ENCODE results near the gene ZCCHC14.
"Not testable (repeated sequence)": the region's sequence is repeated elsewhere in the genome, so short reads cannot be mapped to it uniquely, and the experiment has no call there.

The ZCCHC14 gene

DNA sequence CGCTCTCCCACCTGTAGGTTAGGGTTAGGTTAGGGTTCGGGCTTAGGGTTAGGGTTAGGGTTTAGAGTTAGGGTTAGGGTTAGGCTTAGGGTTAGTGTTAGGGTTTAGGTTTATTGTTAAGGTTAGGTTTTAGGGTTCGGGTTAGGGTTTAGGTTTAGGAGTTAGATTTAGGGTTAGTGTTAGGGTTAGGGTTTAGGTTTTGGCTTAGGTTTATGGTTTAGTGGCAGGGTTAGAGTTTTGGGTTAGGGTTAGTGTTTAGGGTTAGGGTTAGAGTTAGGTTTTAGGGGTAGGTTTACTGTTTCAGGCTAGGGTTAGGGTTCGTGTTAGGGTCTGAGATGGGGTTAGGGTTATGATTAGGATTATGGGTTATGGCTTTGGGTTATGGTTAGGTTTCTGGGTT is 31.6 kb upstream of the ZCCHC14 start:
- DNase-seq (ENCODE audit: low spot score), result no peak

DNA sequence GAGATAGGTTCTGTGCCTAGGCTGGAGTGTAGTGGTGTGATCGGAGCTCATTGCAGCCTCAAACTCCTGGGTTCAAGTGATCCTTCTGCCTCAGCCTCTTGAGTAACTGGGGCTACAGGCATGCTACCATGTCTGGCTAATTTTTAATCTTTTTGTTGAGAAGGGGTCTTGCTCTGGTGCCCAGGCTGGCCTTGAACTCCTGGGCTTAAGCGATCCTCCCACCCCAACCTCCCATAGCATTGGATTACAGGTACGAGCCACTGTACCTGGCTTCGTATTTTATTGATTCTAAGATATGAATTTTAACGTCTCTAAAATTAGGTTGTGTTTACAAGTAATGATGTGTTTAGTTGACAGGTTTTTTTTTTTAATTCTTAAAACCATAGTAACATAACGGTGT is 30.8 kb upstream of the ZCCHC14 start:
- not testable (repeated sequence) for DNase-seq (ENCODE audit: low spot score)

DNA sequence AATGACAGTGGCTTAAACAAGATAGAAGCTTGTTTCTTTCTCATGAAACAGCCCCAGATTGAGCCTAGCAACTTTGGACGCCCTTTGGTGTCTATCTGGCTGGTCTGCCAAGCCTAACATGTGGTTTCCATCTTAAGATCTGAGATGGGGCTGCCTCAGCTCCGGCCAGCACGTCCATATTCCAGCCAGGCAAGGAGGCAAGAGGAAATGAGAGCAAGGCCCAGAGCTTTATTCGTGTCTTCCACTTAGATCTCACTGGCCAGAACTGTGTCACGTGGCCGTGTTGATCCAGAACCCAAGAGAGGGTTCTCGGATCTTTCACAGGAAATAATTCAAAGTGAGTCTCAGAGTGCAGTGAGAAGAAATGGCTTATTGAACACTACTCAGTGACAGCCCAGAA is 28.9 kb upstream of the ZCCHC14 start:
- DNase-seq (ENCODE audit: low spot score), result not testable (repeated sequence)

- DNase-seq (ENCODE audit: low spot score), result not testable (repeated sequence)
Observed at GRCh38 chr16:87519170-87519569, 26.3 kb upstream of the ZCCHC14 start.

- DNase-seq (ENCODE audit: low spot score), result not testable (repeated sequence)
Observed at GRCh38 chr16:87518430-87519051, 25.7 kb upstream of the ZCCHC14 start.

- DNase-seq (ENCODE audit: low spot score), result not testable (repeated sequence)
Observed at GRCh38 chr16:87517610-87518429, 25.0 kb upstream of the ZCCHC14 start.

DNA sequence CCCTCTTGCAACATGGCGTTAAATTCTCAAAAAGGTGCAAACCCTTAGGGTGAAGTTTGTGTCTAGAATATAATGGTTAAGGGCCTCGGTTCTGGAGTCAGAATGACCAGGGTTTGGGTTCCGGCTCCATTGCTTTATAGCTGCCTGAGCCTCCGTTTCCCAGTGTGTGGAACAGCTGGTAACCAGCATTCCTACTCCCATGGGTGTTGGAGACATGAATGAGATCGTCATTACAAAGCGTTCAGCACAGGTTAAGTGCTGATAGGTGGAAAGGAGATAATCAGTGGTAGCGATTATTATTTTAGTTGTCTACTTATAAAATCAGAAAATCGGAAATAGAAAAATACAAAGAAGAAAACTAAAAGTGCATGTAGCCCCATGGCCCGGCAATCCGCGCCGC is 23.5 kb upstream of the ZCCHC14 start:
- DNase-seq (ENCODE audit: low spot score), result no peak

GRCh38 chr16:87515475-87516330 is 22.9 kb upstream of the ZCCHC14 start:
- DNase-seq (ENCODE audit: low spot score), result no peak

GRCh38 chr16:87509778-87510177 is 17.0 kb upstream of the ZCCHC14 start:
- DNase-seq (ENCODE audit: low spot score), result not testable (repeated sequence)

DNA sequence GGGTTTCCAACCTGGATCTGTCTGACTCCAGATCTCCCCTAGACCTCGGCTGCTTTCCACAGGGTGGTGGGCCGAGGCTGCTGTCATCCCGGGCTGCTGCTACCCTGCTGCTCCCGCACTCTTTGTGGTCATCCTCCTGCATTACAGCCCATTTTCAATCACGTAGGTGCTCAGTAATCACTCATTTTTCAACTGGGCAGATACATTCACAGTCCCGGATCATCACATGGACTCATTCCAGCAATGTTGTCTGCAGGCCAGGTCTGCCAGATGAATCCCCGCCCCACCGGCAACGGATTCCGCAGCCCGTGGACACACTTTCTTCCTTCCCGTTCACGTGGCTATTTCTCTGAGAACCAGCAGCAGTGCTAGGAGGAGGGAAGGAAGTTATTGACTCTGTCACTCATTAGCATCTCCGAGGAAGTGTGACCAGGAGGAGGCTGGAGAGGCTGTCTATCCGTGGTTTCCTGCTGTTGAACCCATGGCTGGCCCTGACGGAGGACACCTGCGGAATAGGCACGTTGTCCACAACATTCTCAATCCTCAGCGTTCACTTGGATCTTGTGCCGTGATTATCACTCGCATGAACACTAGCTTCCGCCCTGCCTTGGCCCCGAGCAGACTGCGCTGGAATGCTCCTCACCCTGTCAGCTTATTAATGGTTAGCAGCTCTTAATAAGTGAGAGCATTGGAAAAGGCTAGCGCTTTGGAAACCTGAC is 14.7 kb upstream of the ZCCHC14 start:
- no peak for DNase-seq (ENCODE audit: low spot score)

- no peak for DNase-seq (ENCODE audit: low spot score)
Observed at GRCh38 chr16:87506423-87507350, 13.9 kb upstream of the ZCCHC14 start.

GRCh38 chr16:87505834-87506233 is 13.0 kb upstream of the ZCCHC14 start:
- DNase-seq (ENCODE audit: low spot score), result no peak

DNA sequence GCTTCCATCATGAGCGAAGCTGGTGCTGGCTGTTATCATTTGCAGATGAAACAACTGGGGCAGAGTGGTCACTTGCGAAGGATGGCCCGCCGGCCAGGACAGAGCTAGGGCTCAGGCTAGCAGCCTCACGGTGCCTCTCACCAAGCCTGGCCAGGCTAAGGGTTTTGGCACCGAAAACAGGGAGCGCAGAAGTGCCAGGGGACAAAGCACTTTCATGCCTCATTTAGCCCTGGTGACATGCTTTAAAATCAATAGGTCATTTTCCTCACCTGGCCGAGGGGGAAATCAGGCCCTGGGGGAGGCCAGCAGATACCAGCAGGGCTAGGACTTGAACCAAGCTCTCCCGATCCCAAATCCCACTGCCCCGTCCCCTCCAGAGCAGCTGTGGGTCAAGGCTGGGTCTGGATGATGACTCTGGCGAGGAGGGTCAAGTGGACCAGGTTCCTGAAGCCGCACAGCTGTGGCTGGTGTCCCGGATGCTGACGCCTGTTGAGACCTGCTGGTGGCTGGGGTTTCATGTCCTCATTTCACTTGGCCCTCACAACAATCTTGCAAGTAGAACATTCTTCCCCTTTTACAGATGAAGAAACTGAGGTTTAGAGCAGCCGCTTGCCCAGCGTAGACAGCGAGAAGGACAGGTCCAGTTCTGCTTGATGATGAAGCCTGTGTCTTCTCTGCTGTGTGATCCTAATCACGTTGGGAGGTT is 10.6 kb upstream of the ZCCHC14 start:
- DNase-seq (ENCODE audit: low spot score), result not testable (repeated sequence)

DNA sequence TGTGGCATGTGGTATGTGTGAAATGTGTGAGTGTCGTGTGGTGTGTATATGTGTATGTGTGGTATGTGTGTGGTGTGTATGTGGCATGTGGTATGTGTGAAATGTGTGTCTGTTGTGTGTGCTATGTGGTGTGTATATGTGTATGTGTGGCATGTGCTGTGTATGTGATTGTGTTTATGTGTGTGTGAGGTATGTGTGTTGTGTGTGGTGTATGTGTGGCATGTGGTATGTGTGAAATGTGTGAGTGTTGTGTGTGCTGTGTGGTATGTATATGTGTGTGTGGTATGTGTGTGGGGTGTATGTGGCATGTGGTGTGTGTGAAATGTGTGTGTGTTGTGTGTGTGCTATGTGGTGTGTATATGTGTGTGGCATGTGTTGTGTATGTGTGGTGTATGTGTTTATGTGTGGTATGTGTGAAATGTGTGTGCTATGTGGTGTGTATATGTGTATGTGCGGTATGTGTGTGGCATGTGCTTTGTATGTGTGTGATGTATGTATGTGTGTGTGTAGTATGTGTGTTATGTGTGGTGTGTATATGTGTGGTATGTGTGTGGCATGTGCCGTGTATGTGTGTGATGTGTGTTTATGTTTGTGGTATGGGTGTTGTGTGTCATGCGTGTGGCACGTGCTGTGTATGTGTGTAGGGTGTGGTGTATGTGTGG is 9.6 kb upstream of the ZCCHC14 start:
- no peak for DNase-seq (ENCODE audit: low spot score)

DNA sequence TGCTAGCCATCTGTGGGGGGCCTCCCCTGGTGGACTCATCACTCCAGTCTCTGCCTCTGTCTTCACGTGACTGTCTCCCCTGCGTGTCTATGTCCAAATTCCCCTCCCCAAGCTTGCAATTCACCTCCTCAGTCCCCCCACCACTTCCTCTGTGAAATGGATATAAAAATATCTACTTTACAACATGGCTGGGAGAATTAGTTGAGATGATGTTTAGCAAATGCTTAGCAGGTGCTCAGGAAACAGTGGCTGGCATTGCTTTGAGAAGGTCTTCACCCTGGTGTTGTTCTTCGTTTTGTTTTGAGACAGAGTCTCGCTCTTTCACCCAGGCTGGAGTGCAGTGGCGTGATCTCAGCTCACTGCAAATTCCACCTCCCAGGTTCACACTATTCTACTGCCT is 8.3 kb upstream of the ZCCHC14 start:
- no peak for DNase-seq (ENCODE audit: low spot score)

DNA sequence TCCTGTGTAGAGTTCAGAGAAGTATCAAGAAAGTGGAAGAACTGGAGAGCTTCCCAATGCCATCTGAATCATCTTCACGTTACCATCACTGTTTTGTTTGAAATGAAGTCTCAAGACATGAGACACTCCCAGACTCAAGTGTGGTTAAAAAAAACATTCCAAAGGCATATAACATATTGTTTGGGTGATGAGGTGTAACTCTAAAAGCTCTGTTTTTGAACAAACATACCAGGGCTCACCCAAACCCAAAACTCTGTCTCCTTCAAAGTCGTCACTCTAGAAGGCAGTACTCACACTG is 6.3 kb upstream of the ZCCHC14 start:
- no peak for DNase-seq (ENCODE audit: low spot score)

DNA sequence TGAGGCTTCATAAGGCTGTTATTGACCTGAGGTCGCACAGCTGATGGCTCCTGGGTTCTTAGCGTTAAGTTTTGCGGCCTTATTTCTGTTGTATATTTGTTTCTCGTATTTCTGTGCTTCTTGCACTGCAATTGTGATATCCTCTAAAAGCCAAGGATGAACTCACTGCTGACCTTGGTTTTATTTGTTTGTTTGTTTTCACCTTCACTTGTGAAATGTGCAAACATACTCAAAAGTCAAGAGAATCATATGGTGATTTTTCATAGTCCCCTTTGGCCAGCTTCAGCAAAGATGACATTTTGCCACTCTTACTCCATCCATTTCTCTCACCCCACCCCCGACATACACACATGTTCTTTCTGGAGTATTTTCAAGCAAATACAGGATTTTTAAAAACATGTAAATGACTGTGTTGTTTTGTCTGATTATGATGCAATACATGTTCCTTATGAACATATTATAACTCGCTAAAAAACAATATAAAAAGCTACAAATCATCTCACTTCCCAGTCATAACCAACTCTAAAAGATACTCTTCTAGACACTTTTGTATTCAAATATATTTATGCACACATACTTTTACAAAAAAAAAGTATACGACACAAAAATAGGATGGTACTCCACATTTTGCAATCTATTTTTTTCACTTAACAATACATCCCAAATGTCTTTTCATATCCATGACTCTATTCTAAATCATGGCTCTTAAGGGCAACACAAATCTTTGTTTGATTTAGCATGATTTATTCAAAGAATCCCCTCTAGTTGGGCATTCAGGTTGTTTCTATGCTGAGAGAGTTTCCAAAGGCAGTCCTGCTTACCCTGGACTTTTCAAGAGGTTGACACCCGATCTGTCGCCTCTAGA is 5.7 kb upstream of the ZCCHC14 start:
- no peak for DNase-seq (ENCODE audit: low spot score)

DNA sequence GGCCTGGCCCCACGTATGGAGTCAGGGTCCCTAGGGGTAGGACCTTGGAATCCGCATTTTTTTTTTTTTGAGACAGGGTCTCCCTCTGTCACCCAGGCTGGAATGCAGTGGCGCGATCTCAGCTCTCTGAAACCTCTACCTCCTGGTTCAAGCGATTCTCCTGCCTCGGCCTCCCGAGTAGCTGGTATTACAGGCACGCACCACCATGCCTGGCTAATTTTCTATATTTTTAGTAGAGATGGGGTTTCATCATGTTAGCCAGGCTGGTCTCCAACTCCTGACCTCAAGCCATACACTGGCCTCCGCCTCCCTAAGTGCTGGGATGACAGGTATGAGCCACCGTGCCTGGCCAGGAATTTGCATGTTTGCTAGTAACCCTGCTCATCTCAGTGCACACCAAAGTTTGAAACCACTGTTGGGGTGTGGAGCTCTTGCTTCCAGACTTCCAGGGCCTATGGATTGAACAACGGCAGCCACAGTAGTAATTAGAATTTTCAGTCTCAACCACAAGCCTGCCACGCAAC is 5.0 kb upstream of the ZCCHC14 start:
- not testable (repeated sequence) for DNase-seq (ENCODE audit: low spot score)

Data from CD4-positive, alpha-beta T cell treated with Interleukin-6 at 100 ng/mL for 8 hours (primary cell).